Measurements from ENCODE around the gene VPS16.

VPS16 gene

GRCh38 chr20:2903686-2904085 is 63.1 kb downstream of the VPS16 start:
- Mint-ChIP-seq H3K4me1 (no peaks in the 10 kb centered on the region), H3K27ac (no peak overlapping the region), H3K27me3 (ENCODE audit: low read depth, poor library complexity) (peaks cover 2% of the 10 kb centered on the region), H3K36me3 (ENCODE audit: low read depth) (peaks cover 34% of the 10 kb centered on the region), H3K4me3 (no peak overlapping the region), H3K9me3 (peaks cover 26% of the 10 kb centered on the region)
- DNase-seq: no peak
- no peak for TF ChIP-seq CTCF (IDR thresholded peaks at IDR 0.05)

DNA sequence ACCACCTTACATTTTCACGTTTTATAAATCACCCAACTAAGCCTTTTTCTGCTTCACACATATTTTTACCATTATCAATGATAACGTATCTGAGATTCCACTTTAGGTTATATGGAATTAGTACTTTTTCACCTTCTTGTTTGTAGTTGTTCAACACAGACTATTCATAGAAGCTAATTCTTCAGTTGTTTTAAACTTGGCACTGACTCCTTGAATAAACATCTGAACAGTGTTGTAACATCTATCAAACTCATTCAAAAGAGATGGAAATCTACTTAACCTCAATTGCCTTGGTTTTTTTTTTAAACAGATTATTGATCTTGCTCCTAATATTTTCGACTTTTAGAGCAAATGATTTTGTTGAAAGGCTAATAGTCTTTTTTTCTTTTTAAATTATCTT is 67.0 kb downstream of the VPS16 start:
- Mint-ChIP-seq H3K4me1 (no peaks in the 10 kb centered on the region), H3K9me3 (peaks cover 26% of the 10 kb centered on the region), H3K27ac (no peak overlapping the region), H3K4me3 (no peak overlapping the region), H3K36me3 (ENCODE audit: low read depth) (peaks cover 38% of the 10 kb centered on the region), H3K27me3 (ENCODE audit: low read depth, poor library complexity) (no peaks in the 10 kb centered on the region)
- no peak for TF ChIP-seq CTCF (IDR thresholded peaks at IDR 0.05)
- DNase-seq: no peak

- H3K27me3 Mint-ChIP-seq (ENCODE audit: low read depth, poor library complexity): no peaks in the 10 kb centered on the region
- no peaks in the 10 kb centered on the region for H3K4me1 Mint-ChIP-seq
- no peak for DNase-seq
- H3K9me3 Mint-ChIP-seq: peaks cover 9% of the 10 kb centered on the region
- H3K4me3 Mint-ChIP-seq: no peak overlapping the region
- H3K36me3 Mint-ChIP-seq (ENCODE audit: low read depth): peaks cover 16% of the 10 kb centered on the region
- H3K27ac Mint-ChIP-seq: no peak overlapping the region
- TF ChIP-seq CTCF (IDR thresholded peaks at IDR 0.05): no peak
Measured at GRCh38 chr20:2909953-2910352, 69.4 kb downstream of the VPS16 start.

- Mint-ChIP-seq H3K4me1 (no peaks in the 10 kb centered on the region), H3K9me3 (peaks cover under 1% of the 10 kb centered on the region), H3K36me3 (ENCODE audit: low read depth) (peaks cover 12% of the 10 kb centered on the region), H3K27me3 (ENCODE audit: low read depth, poor library complexity) (no peaks in the 10 kb centered on the region), H3K4me3 (no peak overlapping the region), H3K27ac (no peak overlapping the region)
- no peak for DNase-seq
- TF ChIP-seq CTCF (IDR thresholded peaks at IDR 0.05): no peak
Measured at GRCh38 chr20:2911200-2911599, 70.7 kb downstream of the VPS16 start.

DNA sequence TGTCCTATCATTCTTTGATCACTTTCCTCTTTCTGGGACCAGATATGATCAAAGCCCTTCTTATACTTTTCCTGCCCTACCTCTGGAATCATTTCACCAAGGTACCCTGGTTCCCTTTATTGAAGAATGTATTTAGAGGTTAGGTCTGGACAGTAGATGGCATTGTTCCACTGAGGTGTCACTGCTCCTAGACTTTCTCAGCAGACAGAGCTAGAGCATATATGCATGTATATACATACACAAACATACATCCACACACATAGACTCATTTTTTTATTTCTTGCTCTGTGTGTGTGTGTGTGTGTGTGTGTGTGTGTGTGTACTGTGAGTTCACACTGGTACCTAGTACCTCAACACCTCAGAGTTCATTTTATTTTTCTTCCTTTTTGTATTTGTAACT is 73.6 kb downstream of the VPS16 start:
- Mint-ChIP-seq H3K27ac (no peak overlapping the region), H3K4me1 (peaks cover 16% of the 10 kb centered on the region), H3K27me3 (ENCODE audit: low read depth, poor library complexity) (no peaks in the 10 kb centered on the region), H3K9me3 (peaks cover 3% of the 10 kb centered on the region), H3K36me3 (ENCODE audit: low read depth) (peaks cover 17% of the 10 kb centered on the region), H3K4me3 (no peak overlapping the region)
- TF ChIP-seq CTCF (IDR thresholded peaks at IDR 0.05): no peak
- no peak for DNase-seq

All from nephron progenitor cell (in vitro differentiated cells).